ENCODE data around the gene GSE1. TPM values are rescaled to one million over a fixed set of nuclear protein-coding genes. Genes with fewer than 3 reads are reported as not detected.

The GSE1 gene
- total RNA-seq, 1 experiment from 2014 or later, result 90.2 TPM

GRCh38 chr16:85639529-85640253 lies 26.6 kb downstream of the GSE1 start:
- H2AFZ ChIP-seq (ENCODE audit: low read depth, low read length, poor library complexity, severe bottlenecking), result no peak overlapping the region
- DNase-seq (ENCODE audit: low read depth, low spot score) (no peak), ATAC-seq (no peak)
- H3K4me3 ChIP-seq (replicated peaks in 1 of 2; ENCODE audit: low read depth in 1 of 2, low read length in 2 of 2), result no peak overlapping the region
- no peak overlapping the region for H3K9ac ChIP-seq (ENCODE audit: low read length)
- TF ChIP-seq ZNF274 (IDR thresholded peaks at IDR 0.05; ENCODE audit: low read depth, low read length) (no peak), POLR2A (IDR thresholded peaks at IDR 0.05; ENCODE audit: borderline replicate concordance, extremely low read depth, insufficient read depth, insufficient read length) (no peak)
- ChIA-PET POLR2A (no interaction called here), RAD21 (ENCODE audit: low non-redundant PET in 1 of 2, low total read pairs in 2 of 2, uncharacterized antibody in 2 of 2, unreplicated experiment in 2 of 2) (no interaction called here), CTCF (no interaction called here)
- H4K20me1 ChIP-seq (ENCODE audit: insufficient read depth), result peaks cover 4% of the 10 kb centered on the region; the same call in 1 of the 2 replicates
- no peak overlapping the region for H3K27ac ChIP-seq (ENCODE audit: low read depth, low read length)
- no TSS peak for BruUV-seq (replicated peaks)
- H3K4me1 ChIP-seq (ENCODE audit: control insufficient read depth in 1 of 2, insufficient read depth in 2 of 2, low read length in 2 of 2), result peaks cover 11 to 44% of the 10 kb centered on the region in 2 experiments
- intact Hi-C loops (cut with micrococcal nuclease), result no loop called here
- peaks cover 18% of the 10 kb centered on the region; the same call in 1 of the 2 replicates for H3K79me2 ChIP-seq (ENCODE audit: insufficient read depth, low read length)
- no peaks in the 10 kb centered on the region for H3K9me3 ChIP-seq (ENCODE audit: control insufficient read depth in 1 of 2, insufficient read depth in 1 of 2, low read depth in 1 of 2, low read length in 2 of 2)
- H3K27me3 ChIP-seq (ENCODE audit: insufficient read depth, low read length), result no peaks in the 10 kb centered on the region
- H3K36me3 ChIP-seq (ENCODE audit: control insufficient read depth in 1 of 2, insufficient read depth in 2 of 2, low read length in 2 of 2), result peaks cover 0 to under 1% of the 10 kb centered on the region in 2 experiments; a peak in 1 of 4 replicates
- no peaks in the 10 kb centered on the region for H3K9me2 ChIP-seq (ENCODE audit: insufficient read depth)
- no peak overlapping the region for H3K4me2 ChIP-seq (ENCODE audit: low read length)

DNA sequence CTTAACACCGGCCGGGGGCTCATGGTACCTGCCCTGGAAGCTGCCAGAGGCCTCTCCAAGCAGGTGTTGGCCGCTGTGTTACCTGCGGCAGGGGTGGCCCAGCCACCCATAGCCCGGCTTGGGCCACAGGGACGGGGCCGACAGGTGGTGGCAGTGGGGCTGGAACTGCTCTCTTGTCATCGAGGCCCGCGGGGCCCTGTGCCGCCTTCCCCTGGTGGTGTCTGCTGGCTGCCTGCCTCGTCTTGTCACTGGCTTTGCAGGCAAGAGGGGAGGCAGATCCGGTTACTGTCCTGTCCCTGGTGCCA lies 27.1 kb downstream of the GSE1 start:
- Histone ChIP-seq H3K9ac (ENCODE audit: low read length) (no peak overlapping the region), H2AFZ (ENCODE audit: low read depth, low read length, poor library complexity, severe bottlenecking) (no peak overlapping the region), H3K4me3 (replicated peaks in 1 of 2; ENCODE audit: low read depth in 1 of 2, low read length in 2 of 2) (no peak overlapping the region), H3K27me3 (ENCODE audit: insufficient read depth, low read length) (no peaks in the 10 kb centered on the region), H4K20me1 (ENCODE audit: insufficient read depth) (peaks cover 9% of the 10 kb centered on the region; the same call in 1 of the 2 replicates), H3K36me3 (ENCODE audit: control insufficient read depth in 1 of 2, insufficient read depth in 2 of 2, low read length in 2 of 2) (no peaks in the 10 kb centered on the region), H3K9me3 (ENCODE audit: control insufficient read depth in 1 of 2, insufficient read depth in 1 of 2, low read depth in 1 of 2, low read length in 2 of 2) (no peaks in the 10 kb centered on the region), H3K79me2 (ENCODE audit: insufficient read depth, low read length) (peaks cover 18% of the 10 kb centered on the region; the same call in 1 of the 2 replicates), H3K4me2 (ENCODE audit: low read length) (no peak overlapping the region), H3K27ac (ENCODE audit: low read depth, low read length) (no peak overlapping the region), H3K9me2 (ENCODE audit: insufficient read depth) (no peaks in the 10 kb centered on the region), H3K4me1 (ENCODE audit: control insufficient read depth in 1 of 2, insufficient read depth in 2 of 2, low read length in 2 of 2) (peaks cover 12 to 44% of the 10 kb centered on the region in 2 experiments)
- CTCF ChIA-PET, result no interaction called here
- DNase-seq (ENCODE audit: low read depth, low spot score), result no peak
- POLR2A ChIA-PET, result no interaction called here
- intact Hi-C loops (cut with micrococcal nuclease), result no loop called here
- RAD21 ChIA-PET (ENCODE audit: low non-redundant PET in 1 of 2, low total read pairs in 2 of 2, uncharacterized antibody in 2 of 2, unreplicated experiment in 2 of 2), result no interaction called here
- no peak for ATAC-seq
- no TSS peak for BruUV-seq (replicated peaks)
- TF ChIP-seq YY1 (IDR thresholded peaks at IDR 0.05; ENCODE audit: extremely low read depth, insufficient replicate concordance, low read depth, low read length), result no peak
- no peak for TF ChIP-seq SIN3A (IDR thresholded peaks at IDR 0.05; ENCODE audit: low read depth)
- no peak for TF ChIP-seq SRF (IDR thresholded peaks at IDR 0.05; ENCODE audit: low read depth)
- no peak for TF ChIP-seq CTCF (IDR thresholded peaks at IDR 0.05 in 2 of 3, conservative IDR thresholded peaks at IDR 0.05 in 1 of 3; ENCODE audit: borderline replicate concordance in 1 of 3, insufficient read depth in 1 of 3, low read depth in 2 of 3, low read length in 2 of 3)
- no peak for TF ChIP-seq ZFX (IDR thresholded peaks at IDR 0.05)
- TF ChIP-seq CBX3 (IDR thresholded peaks at IDR 0.05; ENCODE audit: low read depth), result no peak
- no peak for TF ChIP-seq REST (IDR thresholded peaks at IDR 0.05; ENCODE audit: low read depth)
- TF ChIP-seq POLR2AphosphoS5 (IDR thresholded peaks at IDR 0.05; ENCODE audit: low read depth, low read length), result no peak
- TF ChIP-seq EZH2 (IDR thresholded peaks at IDR 0.05), result no peak
- no peak for TF ChIP-seq ZBTB33 (IDR thresholded peaks at IDR 0.05; ENCODE audit: extremely low read depth, insufficient replicate concordance, low read length)
- no peak for TF ChIP-seq ZNF274 (IDR thresholded peaks at IDR 0.05; ENCODE audit: low read depth, low read length)
